Measurements from ENCODE around the gene BPI.
"Not testable (repeated sequence)": the region's sequence is repeated elsewhere in the genome, so short reads cannot be mapped to it uniquely, and the experiment has no call there.

Gene BPI

DNA sequence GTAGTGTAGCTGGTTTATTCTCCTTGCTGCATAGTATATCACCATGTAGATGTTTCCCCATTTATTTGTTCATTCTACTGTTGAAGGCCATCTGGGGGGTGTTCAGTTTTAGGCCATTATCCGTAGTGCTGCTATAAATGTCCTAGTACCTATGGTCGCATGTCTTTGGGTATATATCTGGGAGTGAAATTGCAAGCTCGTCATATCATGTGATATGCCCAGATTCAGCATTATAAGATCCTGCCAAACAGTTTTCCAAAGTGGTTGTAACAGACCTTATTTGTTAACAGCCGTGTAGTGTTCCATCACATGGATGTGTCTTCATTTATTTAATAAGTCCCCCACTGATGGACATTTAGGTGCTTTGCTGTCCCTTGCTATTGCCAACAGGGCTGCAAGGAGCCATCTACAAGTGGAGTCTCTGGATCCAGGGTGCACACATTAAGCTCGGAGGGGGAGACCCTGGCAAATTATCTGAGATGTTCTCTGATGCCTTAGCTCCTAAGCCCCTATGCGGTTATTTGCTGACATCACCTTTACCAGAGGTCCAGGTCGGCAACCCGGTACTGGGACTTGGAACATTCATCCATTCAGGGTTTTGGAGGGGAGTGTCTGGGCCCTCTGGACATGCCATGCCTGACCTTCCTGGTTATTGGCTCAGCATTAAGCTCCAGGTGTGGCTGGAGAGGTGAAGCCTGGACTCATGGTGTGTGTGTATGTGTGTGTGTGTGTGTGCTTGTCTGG, 59.2 kb downstream of the BPI start:
- DNase-seq (ENCODE audit: low spot score): no peak

DNA sequence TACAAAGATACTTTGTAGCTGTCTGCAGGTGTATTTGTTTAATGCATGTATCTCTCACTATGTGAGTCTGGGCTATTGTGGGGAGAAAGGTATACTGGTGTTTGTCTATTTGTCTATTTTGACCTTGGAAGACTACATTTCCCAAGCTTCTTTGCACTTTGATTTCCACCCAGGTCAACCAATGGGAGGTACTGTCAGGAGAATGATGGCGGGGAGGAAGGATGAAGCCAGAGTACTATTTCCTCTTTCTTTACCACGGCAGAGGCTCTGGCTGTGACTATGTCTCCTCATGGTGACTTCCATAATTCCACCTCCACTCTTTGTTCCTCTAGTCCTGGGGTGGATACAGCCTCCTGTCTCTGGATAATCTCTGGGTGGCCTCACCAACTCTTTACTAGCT, 65.4 kb downstream of the BPI start:
- DNase-seq (ENCODE audit: low spot score): no peak

DNA sequence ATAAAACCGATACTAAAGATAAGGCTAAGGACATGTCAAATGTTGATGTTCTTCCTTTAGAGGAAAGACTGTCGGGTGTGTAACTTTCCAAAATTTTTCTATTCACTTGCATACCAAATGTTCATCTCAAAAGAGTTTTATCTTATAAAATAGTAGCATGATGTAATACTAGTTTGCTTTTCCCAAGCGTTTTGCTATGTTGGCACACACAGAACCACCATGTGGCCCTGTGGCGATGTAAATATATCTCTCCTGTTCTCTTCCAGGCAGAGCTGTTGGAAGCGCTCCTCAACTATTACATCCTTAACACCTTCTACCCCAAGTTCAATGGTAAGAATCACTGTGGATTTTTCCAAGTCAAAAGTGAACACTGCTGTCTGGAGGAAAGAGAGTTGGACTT, 68.8 kb downstream of the BPI start:
- DNase-seq (ENCODE audit: low spot score): no peak

DNA sequence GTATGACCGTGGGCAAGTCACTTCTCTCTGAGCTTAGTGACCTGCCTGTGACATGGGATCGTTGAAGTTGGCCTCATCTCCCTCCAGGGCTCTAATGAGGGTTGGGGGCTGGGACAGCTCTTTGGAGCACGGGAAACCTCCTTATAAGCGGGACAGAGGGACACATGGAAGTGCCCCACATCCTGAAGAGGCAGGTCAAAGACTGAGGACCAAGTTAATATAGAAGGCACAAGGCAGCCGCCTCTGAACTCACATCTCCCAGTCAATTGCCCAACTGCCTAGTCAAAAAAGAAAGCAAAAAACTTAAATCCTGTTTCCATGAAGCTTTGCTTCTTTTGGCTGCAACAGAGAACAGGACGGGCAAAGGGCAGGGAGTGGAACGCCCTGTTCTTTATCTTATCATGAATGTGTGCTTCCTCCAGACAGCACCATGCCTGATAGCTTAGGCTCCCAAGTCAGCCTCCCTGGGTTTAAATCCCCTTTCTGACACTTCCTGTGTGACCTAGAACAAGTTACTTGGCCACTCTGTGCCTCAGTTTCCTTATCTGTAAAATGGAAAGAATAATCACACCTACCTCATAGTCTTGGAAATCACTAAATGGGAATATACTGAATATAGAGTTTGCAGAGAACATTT, 69.4 kb downstream of the BPI start:
- no peak for DNase-seq (ENCODE audit: low spot score)

DNA sequence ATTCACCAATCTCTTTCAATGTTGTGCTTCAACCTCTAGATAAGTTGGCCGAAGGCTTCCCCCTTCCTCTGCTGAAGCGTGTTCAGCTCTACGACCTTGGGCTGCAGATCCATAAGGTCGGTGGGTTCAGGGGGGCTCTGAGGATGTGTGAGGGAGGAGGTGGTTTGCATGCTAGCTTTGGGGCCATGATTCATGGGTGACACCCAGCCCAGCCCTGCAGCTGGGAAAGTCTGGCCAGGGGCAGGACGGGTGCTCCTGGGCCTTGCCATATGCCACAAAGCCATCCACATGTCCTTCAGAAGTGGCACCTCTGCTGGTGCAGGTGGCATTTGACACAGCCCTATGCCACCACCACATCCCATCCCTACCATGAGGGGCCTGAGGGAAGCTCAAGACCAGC, 69.9 kb downstream of the BPI start:
- DNase-seq (ENCODE audit: low spot score): no peak

DNA sequence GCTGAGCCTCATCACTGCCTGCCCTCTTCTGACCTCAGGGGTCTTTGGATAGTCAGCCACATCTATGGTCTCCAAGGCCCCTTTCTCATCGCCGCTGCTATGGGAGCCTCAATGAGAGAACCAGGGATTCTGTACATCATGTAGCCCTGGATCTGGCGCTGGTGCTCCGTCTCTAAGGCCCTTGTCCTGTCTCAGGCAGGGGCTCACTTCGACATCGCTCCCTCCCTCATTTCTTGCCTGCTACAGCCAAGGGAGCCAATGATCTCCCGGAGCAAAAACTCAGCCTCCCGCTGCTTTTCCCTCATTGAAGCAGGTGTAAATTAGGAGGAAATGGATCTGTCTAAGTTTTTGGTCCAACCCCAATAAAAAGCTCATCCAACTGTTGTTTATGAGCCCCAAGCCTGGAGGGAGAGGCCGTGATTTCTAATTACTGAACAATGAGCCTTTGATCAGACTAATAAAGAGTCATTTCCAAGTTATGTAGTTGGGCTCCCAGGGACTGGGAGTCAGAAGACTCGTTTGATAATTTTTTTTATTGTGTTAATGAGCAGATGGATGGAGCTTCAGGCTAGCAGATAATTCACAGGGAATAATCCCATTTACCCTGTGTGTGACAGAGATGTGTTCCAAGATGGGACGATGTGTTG, 73.2 kb downstream of the BPI start:
- no peak for DNase-seq (ENCODE audit: low spot score)

DNA sequence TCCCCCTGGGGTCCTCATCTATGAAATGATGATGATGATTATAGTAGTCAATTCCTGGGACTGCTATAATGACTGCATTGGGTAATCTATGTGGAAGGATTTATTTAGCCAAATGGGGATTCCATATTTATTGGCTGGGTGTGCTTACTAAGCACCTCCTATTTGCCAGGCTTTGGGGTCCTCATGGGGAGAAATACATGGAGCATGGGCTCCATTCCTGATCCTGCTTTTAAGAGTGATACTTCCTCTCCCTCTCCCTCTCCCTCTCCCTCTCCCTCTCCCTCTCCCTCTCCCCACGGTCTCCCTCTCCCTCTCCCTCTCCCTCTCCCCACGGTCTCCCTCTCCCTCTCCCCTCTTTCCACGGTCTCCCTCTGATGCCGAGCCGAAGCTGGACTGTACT, 73.9 kb downstream of the BPI start:
- not testable (repeated sequence) for DNase-seq (ENCODE audit: low spot score)

DNA sequence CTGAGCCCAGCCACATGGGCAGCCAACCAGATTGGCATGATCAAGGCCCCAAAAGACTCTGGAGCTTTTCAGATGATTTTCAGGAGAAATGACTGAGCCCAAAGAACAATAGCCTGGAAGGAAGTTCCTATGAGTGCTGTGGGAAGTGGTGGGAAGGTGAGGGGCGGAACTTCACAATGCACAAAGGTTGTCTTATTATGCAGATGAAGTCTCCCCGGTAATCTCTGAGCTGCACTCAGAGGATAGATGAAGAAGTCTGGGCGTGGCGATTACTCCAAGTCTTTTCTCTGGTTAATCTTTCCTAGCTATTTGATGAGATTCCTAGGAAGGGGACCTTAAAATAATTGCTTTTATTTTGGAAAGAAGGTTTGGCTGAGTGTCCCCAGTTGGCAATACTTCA, 79.2 kb downstream of the BPI start:
- no peak for DNase-seq (ENCODE audit: low spot score)

DNA sequence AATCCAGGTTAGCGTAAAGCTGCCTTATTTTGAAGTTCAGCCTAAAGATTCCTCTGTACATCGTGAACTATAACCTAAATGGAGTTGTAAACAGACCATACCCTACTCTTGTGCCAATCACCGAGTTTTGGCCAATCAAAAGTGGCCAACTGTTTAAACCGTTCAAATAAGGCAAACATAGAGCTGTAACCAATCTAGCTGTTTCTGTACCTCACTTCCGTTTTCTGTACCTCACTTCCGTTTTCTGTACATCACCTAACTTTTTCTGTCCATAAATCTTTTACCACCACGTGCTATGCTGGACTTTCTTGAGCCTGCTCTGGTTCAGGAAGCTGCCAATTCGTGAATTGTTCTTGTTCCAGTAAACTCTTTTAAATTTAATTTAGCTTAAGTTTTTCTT, 82.0 kb downstream of the BPI start:
- DNase-seq (ENCODE audit: low spot score): no peak

DNA sequence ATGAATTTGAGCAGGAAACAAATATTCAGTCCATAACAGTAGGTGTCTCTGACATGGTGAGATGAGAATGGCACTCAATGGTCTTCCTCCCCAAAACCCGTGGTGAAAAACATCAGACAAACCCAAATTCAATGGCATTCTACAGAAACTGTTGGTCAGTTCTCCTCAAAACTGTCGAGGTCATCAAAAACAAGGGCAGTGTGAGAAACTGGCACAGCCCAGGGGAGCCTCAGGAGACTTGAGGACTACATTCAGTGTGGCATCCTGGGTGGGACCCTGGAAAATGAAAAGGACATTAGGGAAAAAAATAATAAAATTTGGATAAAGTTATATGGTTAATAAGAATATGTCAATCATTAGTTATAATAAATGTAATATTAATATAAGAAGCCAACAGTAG, 82.9 kb downstream of the BPI start:
- DNase-seq (ENCODE audit: low spot score): no peak

Measured in CD4-positive, alpha-beta T cell treated with Interleukin-6 at 100 ng/mL for 8 hours (primary cell).